Measurements from ENCODE around the gene KLHL25. TPM values are rescaled to one million over a fixed set of nuclear protein-coding genes. Genes with fewer than 3 reads are reported as not detected.

The KLHL25 gene
- total RNA-seq, 1 experiment from 2014 or later = 16.0 TPM

- Mint-ChIP-seq H3K27me3 (ENCODE audit: unreplicated experiment) (peaks cover 15% of the 10 kb centered on the region), H3K9me3 (ENCODE audit: low read depth, unreplicated experiment) (no peaks in the 10 kb centered on the region), H3K36me3 (ENCODE audit: insufficient read depth, unreplicated experiment) (no peaks in the 10 kb centered on the region), H3K27ac (ENCODE audit: unreplicated experiment) (no peak overlapping the region), H3K4me3 (ENCODE audit: low read depth, unreplicated experiment) (no peak overlapping the region), H3K4me1 (ENCODE audit: low read depth, unreplicated experiment) (peaks cover 13% of the 10 kb centered on the region)
- intact Hi-C loops (cut with micrococcal nuclease; ENCODE audit: unreplicated experiment) = no loop called here
- CTCF ChIA-PET = no interaction called here
- no peak for TF ChIP-seq CTCF (IDR thresholded peaks at IDR 0.05; ENCODE audit: unreplicated experiment)
- no peak for DNase-seq
- BruUV-seq (replicated peaks) = no TSS peak
Observed at GRCh38 chr15:85821545-85821944, 26.8 kb upstream of the KLHL25 start.

- Mint-ChIP-seq H3K36me3 (ENCODE audit: insufficient read depth, unreplicated experiment) (no peaks in the 10 kb centered on the region), H3K27me3 (ENCODE audit: unreplicated experiment) (peaks cover 15% of the 10 kb centered on the region), H3K9me3 (ENCODE audit: low read depth, unreplicated experiment) (no peaks in the 10 kb centered on the region), H3K4me3 (ENCODE audit: low read depth, unreplicated experiment) (no peak overlapping the region), H3K4me1 (ENCODE audit: low read depth, unreplicated experiment) (peaks cover 5% of the 10 kb centered on the region), H3K27ac (ENCODE audit: unreplicated experiment) (no peak overlapping the region)
- intact Hi-C loops (cut with micrococcal nuclease; ENCODE audit: unreplicated experiment) = no loop called here
- no peak for DNase-seq
- no peak for TF ChIP-seq CTCF (IDR thresholded peaks at IDR 0.05; ENCODE audit: unreplicated experiment)
- BruUV-seq (replicated peaks) = no TSS peak
- CTCF ChIA-PET = interaction anchor here (0.6 kb wide), 1 partner anchor 19 kb away, joined by 4 read pairs; no protein-coding TSS in a partner anchor
Observed at GRCh38 chr15:85819938-85820337, 25.2 kb upstream of the KLHL25 start.

- no peak overlapping the region for H3K27ac Mint-ChIP-seq (ENCODE audit: unreplicated experiment)
- no peak for TF ChIP-seq CTCF (IDR thresholded peaks at IDR 0.05; ENCODE audit: unreplicated experiment)
- peaks cover 12% of the 10 kb centered on the region for H3K27me3 Mint-ChIP-seq (ENCODE audit: unreplicated experiment)
- H3K9me3 Mint-ChIP-seq (ENCODE audit: low read depth, unreplicated experiment) = no peaks in the 10 kb centered on the region
- H3K4me3 Mint-ChIP-seq (ENCODE audit: low read depth, unreplicated experiment) = no peak overlapping the region
- no TSS peak for BruUV-seq (replicated peaks)
- DNase-seq = no peak
- no peaks in the 10 kb centered on the region for H3K36me3 Mint-ChIP-seq (ENCODE audit: insufficient read depth, unreplicated experiment)
- intact Hi-C loops (cut with micrococcal nuclease; ENCODE audit: unreplicated experiment) = no loop called here
- H3K4me1 Mint-ChIP-seq (ENCODE audit: low read depth, unreplicated experiment) = no peaks in the 10 kb centered on the region
- CTCF ChIA-PET = no interaction called here
Observed at GRCh38 chr15:85813234-85813633, 18.5 kb upstream of the KLHL25 start.

- BruUV-seq (replicated peaks) = no TSS peak
- DNase-seq = no peak
- no peaks in the 10 kb centered on the region for H3K9me3 Mint-ChIP-seq (ENCODE audit: low read depth, unreplicated experiment)
- H3K36me3 Mint-ChIP-seq (ENCODE audit: insufficient read depth, unreplicated experiment) = no peaks in the 10 kb centered on the region
- intact Hi-C loops (cut with micrococcal nuclease; ENCODE audit: unreplicated experiment) = no loop called here
- H3K4me3 Mint-ChIP-seq (ENCODE audit: low read depth, unreplicated experiment) = no peak overlapping the region
- no peaks in the 10 kb centered on the region for H3K4me1 Mint-ChIP-seq (ENCODE audit: low read depth, unreplicated experiment)
- TF ChIP-seq CTCF (IDR thresholded peaks at IDR 0.05; ENCODE audit: unreplicated experiment) = no peak
- no peak overlapping the region for H3K27ac Mint-ChIP-seq (ENCODE audit: unreplicated experiment)
- H3K27me3 Mint-ChIP-seq (ENCODE audit: unreplicated experiment) = no peaks in the 10 kb centered on the region
- CTCF ChIA-PET = interaction anchor here (0.6 kb wide), 1 partner anchor 15 kb away, joined by 4 read pairs; the partner anchor contains the start of gene KLHL25
Observed at GRCh38 chr15:85810075-85810474, 15.3 kb upstream of the KLHL25 start.
